Lung (tissue), 12 donors: ENCODE measurements around the gene HSPA4L. TPM values are rescaled to one million over a fixed set of nuclear protein-coding genes. Genes with fewer than 3 reads are reported as not detected.
A peak's percentile ranks its signal among the peaks of the same experiment; 100 is the strongest.

Experiments
- ATAC-seq: fragments of 200-7000 bp; cut with Tn5 transposase; one replicate; pipeline ENCODE4 v1.9.1; 2020; ENCODE audit warnings: moderate number of reproducible peaks; ENCODE audit not compliant: insufficient read depth, low FRiP score
- DNase-seq, 3 donors: peaks; one replicate each; pipeline ENCODE4 v3.0.0-alpha.2; 2013 to 2017
- H3K27ac ChIP-seq, 2 donors: one replicate each; pipeline ENCODE4 v1.5.1; 2013; ENCODE audit warnings: mild to moderate bottlenecking in 2 of 2, moderate library complexity in 2 of 2, control low read depth in 1 of 2, inconsistent platforms in 1 of 2, low read depth in 1 of 2, low read length in 1 of 2
- H3K27me3 ChIP-seq, 3 donors: one replicate each; pipeline ENCODE4 v1.5.1; 2013; ENCODE audit warnings: low read length in 2 of 3; ENCODE audit not compliant: control insufficient read depth in 3 of 3, insufficient read depth in 3 of 3
- H3K36me3 ChIP-seq, 4 donors: one replicate each; pipeline ENCODE4 v1.5.1; 2013; ENCODE audit warnings: low read length in 4 of 4, mild to moderate bottlenecking in 1 of 4, moderate library complexity in 1 of 4; ENCODE audit not compliant: control insufficient read depth in 4 of 4, insufficient read depth in 4 of 4
- H3K4me1 ChIP-seq, 5 donors: one replicate each; pipeline ENCODE4 v1.5.1; 2013; ENCODE audit warnings: low read length in 5 of 5, mild to moderate bottlenecking in 2 of 5, moderate library complexity in 1 of 5; ENCODE audit not compliant: control insufficient read depth in 5 of 5, insufficient read depth in 5 of 5
- H3K4me3 ChIP-seq: one replicate; pipeline ENCODE4 v1.5.1; 2013; ENCODE audit warnings: mild to moderate bottlenecking, control low read depth, moderate library complexity
- H3K9ac ChIP-seq, 2 donors: one replicate each; pipeline ENCODE4 v1.5.1; 2013; ENCODE audit warnings: low read length in 2 of 2, control low read depth in 1 of 2; ENCODE audit not compliant: insufficient read depth in 1 of 2
- H3K9me3 ChIP-seq, 4 donors: one replicate each; pipeline ENCODE4 v1.5.1; 2013; ENCODE audit warnings: low read length in 3 of 4, mild to moderate bottlenecking in 1 of 4, moderate library complexity in 1 of 4; ENCODE audit not compliant: control insufficient read depth in 4 of 4, insufficient read depth in 3 of 4
- WGBS, 2 donors: extraction: QIAGEN DNeasy Blood & Tissue Kit; methylation state at CpG; one replicate each; pipeline ENCODE4 v1.1.7; 2013; 5-methylcytosine and 5-hydroxymethylcytosine counted together
- polyA plus RNA-seq, 2 donors: library from polyadenylated mRNA; stranded (reverse); fragments of 200-250 nt; gene quantifications; one replicate each; pipeline ENCODE4 v1.2.1, GENCODE V29; 2013
- total RNA-seq, 2 donors: library from RNA; depleted of rRNA in 1 of 2; stranded (reverse); fragments of >200 nt in 1 of 2; gene quantifications; one replicate each; pipeline ENCODE4 v1.2.1, GENCODE V29; 2014 to 2021
- TF ChIP-seq, protein P1 (sequence below): IDR thresholded peaks from 2 replicates; pipeline ENCODE4 v1.5.1; 2012; ENCODE audit warnings: mild to moderate bottlenecking; ENCODE audit errors: control extremely low read depth, extremely low read depth
- donor health status: control.
- donor health status: control.
- donor health status: Bipolar disorder and iron deficiency.
- donor health status: healthy.
- donor health status: DM: yes; HTN: yes; CAD: no.

The HSPA4L gene
- total and polyA plus RNA-seq, 4 donors, result 0.91 to 6.0 (median 3.0) TPM

DNA sequence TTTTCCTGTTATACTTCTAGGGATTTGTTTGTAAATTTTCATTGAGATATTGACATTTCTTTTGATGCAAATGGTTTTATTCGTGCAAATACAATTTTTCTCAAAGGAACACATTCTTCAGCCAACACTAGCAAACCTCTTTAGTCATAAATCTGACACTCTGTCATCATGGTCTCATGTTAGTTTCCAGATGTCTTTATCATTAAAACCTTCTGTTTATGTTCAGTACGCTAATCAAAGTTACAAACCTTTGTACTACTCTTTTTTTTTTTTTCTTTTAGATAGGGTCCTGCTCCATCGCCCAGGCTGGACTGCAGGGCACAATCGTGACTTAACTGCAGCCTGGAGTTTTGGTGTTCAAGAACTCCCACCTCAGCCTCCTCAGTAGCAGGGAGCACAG is 44.8 kb upstream of the HSPA4L start:
- Histone ChIP-seq H3K4me1 (peaks cover 0 to 3% (median 0%) of the 10 kb centered on the region in 5 donors), H3K27me3 (no peaks in the 10 kb centered on the region), H3K27ac (no peak overlapping the region), H3K9me3 (peaks cover 0 to 4% (median 0%) of the 10 kb centered on the region in 4 donors), H3K9ac (no peak overlapping the region), H3K36me3 (no peaks in the 10 kb centered on the region), H3K4me3 (no peak overlapping the region)
- DNase-seq (peak in 1 of 3 donors; percentile 6), ATAC-seq (no peak)
- TF ChIP-seq, protein P1, sequence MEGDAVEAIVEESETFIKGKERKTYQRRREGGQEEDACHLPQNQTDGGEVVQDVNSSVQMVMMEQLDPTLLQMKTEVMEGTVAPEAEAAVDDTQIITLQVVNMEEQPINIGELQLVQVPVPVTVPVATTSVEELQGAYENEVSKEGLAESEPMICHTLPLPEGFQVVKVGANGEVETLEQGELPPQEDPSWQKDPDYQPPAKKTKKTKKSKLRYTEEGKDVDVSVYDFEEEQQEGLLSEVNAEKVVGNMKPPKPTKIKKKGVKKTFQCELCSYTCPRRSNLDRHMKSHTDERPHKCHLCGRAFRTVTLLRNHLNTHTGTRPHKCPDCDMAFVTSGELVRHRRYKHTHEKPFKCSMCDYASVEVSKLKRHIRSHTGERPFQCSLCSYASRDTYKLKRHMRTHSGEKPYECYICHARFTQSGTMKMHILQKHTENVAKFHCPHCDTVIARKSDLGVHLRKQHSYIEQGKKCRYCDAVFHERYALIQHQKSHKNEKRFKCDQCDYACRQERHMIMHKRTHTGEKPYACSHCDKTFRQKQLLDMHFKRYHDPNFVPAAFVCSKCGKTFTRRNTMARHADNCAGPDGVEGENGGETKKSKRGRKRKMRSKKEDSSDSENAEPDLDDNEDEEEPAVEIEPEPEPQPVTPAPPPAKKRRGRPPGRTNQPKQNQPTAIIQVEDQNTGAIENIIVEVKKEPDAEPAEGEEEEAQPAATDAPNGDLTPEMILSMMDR, result no peak
- WGBS, 2 donors, result 57 to 69% methylated on average over 4 of the region's 4 CpGs

DNA sequence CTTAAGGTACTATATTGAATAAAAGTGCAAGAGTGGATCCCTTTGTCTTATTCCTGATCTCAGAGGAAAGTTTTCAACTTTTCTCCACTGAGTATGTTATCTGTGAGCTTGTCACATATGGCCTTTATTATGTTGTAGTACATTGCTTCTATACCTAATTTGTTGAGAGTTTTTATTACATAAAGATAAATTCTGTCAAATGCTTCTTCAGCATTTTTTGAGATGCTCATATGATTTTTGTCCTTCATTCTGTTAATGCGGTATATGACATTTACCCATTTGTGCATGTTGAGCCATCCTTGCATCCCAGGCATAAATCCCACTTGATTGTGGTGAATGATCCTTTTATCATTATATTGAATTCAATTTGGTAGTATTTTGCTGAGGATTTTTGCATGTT is 40.9 kb upstream of the HSPA4L start:
- TF ChIP-seq, protein P1, result no peak
- 96 to 100% methylated on average over 1 of the region's 1 CpG for WGBS, 2 donors
- ATAC-seq (no peak), DNase-seq (no peak)
- H3K4me3 ChIP-seq, result no peak overlapping the region
- H3K4me1 ChIP-seq, result peaks cover 0 to 3% (median 0%) of the 10 kb centered on the region in 5 donors
- no peak overlapping the region for H3K27ac ChIP-seq
- H3K9me3 ChIP-seq, result peaks cover 0 to 4% (median 1%) of the 10 kb centered on the region in 4 donors
- no peak overlapping the region for H3K9ac ChIP-seq
- H3K27me3 ChIP-seq, result no peaks in the 10 kb centered on the region
- no peaks in the 10 kb centered on the region for H3K36me3 ChIP-seq

GRCh38 chr4:127747883-127748282 is 34.2 kb upstream of the HSPA4L start:
- H3K27me3 ChIP-seq, result no peaks in the 10 kb centered on the region
- H3K27ac ChIP-seq, result no peak overlapping the region
- peaks cover 0 to 6% (median 2%) of the 10 kb centered on the region in 4 donors for H3K9me3 ChIP-seq
- no peak overlapping the region for H3K9ac ChIP-seq
- DNase-seq, result no peak
- WGBS, 2 donors, result 87 to 93% methylated on average over 4 of the region's 4 CpGs
- ATAC-seq, result no peak
- no peaks in the 10 kb centered on the region for H3K4me1 ChIP-seq
- TF ChIP-seq, protein P1, result no peak
- no peak overlapping the region for H3K4me3 ChIP-seq
- H3K36me3 ChIP-seq, result no peaks in the 10 kb centered on the region

DNA sequence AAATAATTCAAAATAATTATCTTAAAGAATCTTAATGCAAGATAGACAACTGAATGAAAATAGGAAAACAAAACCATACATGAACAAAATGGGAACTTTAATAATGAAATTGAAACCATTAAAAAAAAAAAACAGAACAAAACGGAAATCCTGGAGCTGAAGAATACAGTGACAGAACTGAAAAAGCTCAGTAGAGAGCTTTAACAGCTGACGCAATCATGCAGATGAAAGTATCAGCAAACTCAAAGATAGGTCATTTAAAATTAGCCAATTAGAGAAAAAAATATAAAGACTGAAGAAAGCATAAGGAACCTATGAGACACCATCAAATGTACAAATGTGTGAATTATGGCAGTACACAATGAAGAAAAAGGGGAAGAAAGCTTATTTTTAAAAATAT is 33.2 kb upstream of the HSPA4L start:
- H3K27ac ChIP-seq, result no peak overlapping the region
- H3K9me3 ChIP-seq, result peaks cover 0 to 6% (median 1%) of the 10 kb centered on the region in 4 donors
- TF ChIP-seq, protein P1, result no peak
- ATAC-seq (no peak), DNase-seq (no peak)
- no peaks in the 10 kb centered on the region for H3K27me3 ChIP-seq
- no peaks in the 10 kb centered on the region for H3K36me3 ChIP-seq
- no peaks in the 10 kb centered on the region for H3K4me1 ChIP-seq
- 87 to 89% methylated on average over 2 of the region's 2 CpGs for WGBS, 2 donors
- no peak overlapping the region for H3K9ac ChIP-seq
- no peak overlapping the region for H3K4me3 ChIP-seq
